Mucosa of descending colon (tissue), 3 donors: ENCODE results near the gene TLR10. TPM values are rescaled to one million over a fixed set of nuclear protein-coding genes. Genes with fewer than 3 reads are reported as not detected.

Experiments used
- ATAC-seq: fragments of 200-7000 bp; cut with Tn5 transposase; one replicate; pipeline ENCODE4 v1.9.1; 2020; ENCODE audit warnings: mild to moderate bottlenecking, moderate library complexity
- DNase-seq, 3 donors: peaks; one replicate each; pipeline ENCODE4 v3.0.0-alpha.2; 2020
- H3K36me3 ChIP-seq: fragments of 200-600 bp; one replicate; pipeline ENCODE4 v1.8.0; 2021; ENCODE audit warnings: low read depth, mild to moderate bottlenecking
- H3K4me1 ChIP-seq: fragments of 200-600 bp; one replicate; pipeline ENCODE4 v1.8.0; 2021; ENCODE audit warnings: low read depth, mild to moderate bottlenecking
- H3K4me3 ChIP-seq: fragments of 200-600 bp; one replicate; pipeline ENCODE4 v1.8.0; 2021; ENCODE audit warnings: mild to moderate bottlenecking
- H3K9me3 ChIP-seq: fragments of 200-600 bp; one replicate; pipeline ENCODE4 v1.8.0; 2021; ENCODE audit warnings: mild to moderate bottlenecking
- CTCF ChIP-seq: fragments of 200-600 bp; IDR thresholded peaks from one replicate; pipeline ENCODE4 v1.8.0; 2022; ENCODE audit warnings: antibody characterized with exemption, mild to moderate bottlenecking
- intact Hi-C, 2 donors: fragments of 100-400 bp; cut with DNase I in 1 of 2; cut with micrococcal nuclease in 1 of 2; formaldehyde crosslinking; loops; one replicate each; pipeline versions ENCODE4 v1.11.0 to v1.11.1; 2022; cut with DNase I, micrococcal nuclease
- total RNA-seq, 3 donors: library from RNA; stranded (reverse); fragmentation: NEBNext Ultra II Directional in 2 of 3; extraction: Animal tissue kit (Norgen Biotek cat#: 25700) in 2 of 3; gene quantifications; one replicate each; pipeline versions ENCODE4 v1.2.1 to v1.2.4, GENCODE V29; 2021 to 2023
- donor health status: DM: no; HTN: no; CAD: no; lungs with moderate emphysema.
- donor health status: DM: no; HTN: no; CAD: no.
- donor health status: DM: no; HTN: yes; CAD: no.

Gene TLR10
- total RNA-seq, 3 donors from 2014 or later: 0.17 to 0.46 (median 0.25) TPM

GRCh38 chr4:38804654-38805295 is 22.0 kb upstream of the TLR10 start, which contains the start of gene TLR1:
Gene TLR1 (minus strand): TSS chr4:38804791. CDS start chr4:38798831, 5,960 bp downstream.
- peak; percentile 82 for ATAC-seq
- H3K9me3 ChIP-seq: no peaks in the 10 kb centered on the region
- intact Hi-C loops: no loop called here
- H3K4me1 ChIP-seq: peaks cover 2% of the 10 kb centered on the region
- TF ChIP-seq CTCF: peak; percentile 49
- H3K4me3 ChIP-seq: no peak within 1 kb of the TSS
- no peaks in the 10 kb centered on the region for H3K36me3 ChIP-seq
- DNase-seq: peak in 1 of 3 donors; percentile 27

- intact Hi-C loops: no loop called here
- no peaks in the 10 kb centered on the region for H3K36me3 ChIP-seq
- peaks cover 2% of the 10 kb centered on the region for H3K4me1 ChIP-seq
- TF ChIP-seq CTCF: no peak
- ATAC-seq (peak; percentile 66), DNase-seq (peak in 1 of 3 donors; percentile 27)
- H3K4me3 ChIP-seq: no peak overlapping the region
- H3K9me3 ChIP-seq: no peaks in the 10 kb centered on the region
Measured at GRCh38 chr4:38803833-38804653, 21.3 kb upstream of the TLR10 start.

- TF ChIP-seq CTCF: no peak
- intact Hi-C loops: no loop called here
- no peak overlapping the region for H3K4me3 ChIP-seq
- H3K4me1 ChIP-seq: peaks cover 2% of the 10 kb centered on the region
- no peaks in the 10 kb centered on the region for H3K9me3 ChIP-seq
- DNase-seq (no peak), ATAC-seq (no peak)
- H3K36me3 ChIP-seq: no peaks in the 10 kb centered on the region
Measured at GRCh38 chr4:38802561-38803355, 20.0 kb upstream of the TLR10 start.

- Histone ChIP-seq H3K9me3 (no peaks in the 10 kb centered on the region), H3K4me1 (peaks cover 2% of the 10 kb centered on the region), H3K4me3 (no peak overlapping the region), H3K36me3 (no peaks in the 10 kb centered on the region)
- ATAC-seq (no peak), DNase-seq (no peak)
- no peak for TF ChIP-seq CTCF
- intact Hi-C loops: no loop called here
Measured at GRCh38 chr4:38800961-38801450, 18.2 kb upstream of the TLR10 start.

GRCh38 chr4:38800366-38800765 is 17.6 kb upstream of the TLR10 start:
- Histone ChIP-seq H3K9me3 (no peaks in the 10 kb centered on the region), H3K4me1 (peaks cover 2% of the 10 kb centered on the region), H3K4me3 (no peak overlapping the region), H3K36me3 (no peaks in the 10 kb centered on the region)
- ATAC-seq (no peak), DNase-seq (no peak)
- intact Hi-C loops: no loop called here
- no peak for TF ChIP-seq CTCF
